OCI-LY7 (cell line): ENCODE data around the gene INPP5A. TPM values are rescaled to one million over a fixed set of nuclear protein-coding genes. Genes with fewer than 3 reads are reported as not detected.

Experiments
- BruUV-seq: library from RNA; stranded (reverse); fragments of 400-500 nt; replicated peaks from 2 replicates; lab custom pipeline; 2021; lab: Mats Ljungman, UMichigan
- CTCF ChIA-PET: fragments of 300-600 bp; sonication (Branson Sonifier 250); formaldehyde crosslinking; loops from one replicate; lab custom pipeline; 2022; ENCODE audit warnings: antibody characterized with exemption; ENCODE audit not compliant: unreplicated experiment; lab: Charles Lee
- POLR2A ChIA-PET: fragments of 300-600 bp; sonication (Branson Sonifier 250); formaldehyde crosslinking; loops from one replicate; lab custom pipeline; 2022; ENCODE audit warnings: antibody characterized with exemption; lab: Charles Lee
- DNase-seq: peaks from one replicate; pipeline ENCODE4 v3.0.0-alpha.2; 2015; ENCODE audit warnings: low spot score
- H2AFZ ChIP-seq: fragments of 200-600 bp; sonication (generic), shearing (Covaris generic); 2 replicates; pipeline ENCODE4 v1.6.1; 2014; ENCODE audit warnings: mild to moderate bottlenecking, antibody characterized with exemption, low read length, moderate library complexity
- H3K27ac ChIP-seq: fragments of 200-600 bp; sonication (generic); 2 replicates; pipeline ENCODE4 v1.5.1; 2014; ENCODE audit warnings: mixed run types, low read depth, mild to moderate bottlenecking, moderate library complexity, low read length, inconsistent platforms; ENCODE audit not compliant: poor library complexity, severe bottlenecking
- H3K36me3 ChIP-seq: fragments of 200-600 bp; sonication (generic); 2 replicates; pipeline ENCODE4 v1.6.1; 2014; ENCODE audit warnings: mild to moderate bottlenecking, antibody characterized with exemption, low read length, moderate library complexity, mixed read lengths; ENCODE audit not compliant: insufficient read depth
- H3K4me1 ChIP-seq: fragments of 200-600 bp; sonication (generic); 2 replicates; pipeline ENCODE4 v1.5.1; 2014; ENCODE audit warnings: mild to moderate bottlenecking, low read length; ENCODE audit not compliant: insufficient read depth, poor library complexity, severe bottlenecking
- H3K4me2 ChIP-seq: fragments of 200-600 bp; sonication (generic); 2 replicates; pipeline ENCODE4 v1.6.1; 2014; ENCODE audit warnings: mild to moderate bottlenecking, low read length
- H3K4me3 ChIP-seq: fragments of 200-600 bp; sonication (generic); 2 replicates; pipeline ENCODE4 v1.5.1; 2014; ENCODE audit warnings: mild to moderate bottlenecking, low read depth, low read length; ENCODE audit not compliant: poor library complexity, severe bottlenecking
- H3K79me2 ChIP-seq: fragments of 200-600 bp; sonication (generic); 2 replicates; pipeline ENCODE4 v1.6.1; 2016; ENCODE audit warnings: low read depth, mild to moderate bottlenecking, low read length, moderate library complexity, mixed read lengths; ENCODE audit not compliant: insufficient read depth
- H3K9me2 ChIP-seq: fragments of 200-600 bp; sonication (generic); 2 replicates; pipeline ENCODE4 v1.6.1; 2016; ENCODE audit warnings: mild to moderate bottlenecking, low read length, mixed read lengths; ENCODE audit not compliant: insufficient read depth
- H3K9me3 ChIP-seq: fragments of 200-600 bp; sonication (generic); 2 replicates; pipeline ENCODE4 v1.6.1; 2014; ENCODE audit warnings: mild to moderate bottlenecking, mixed run types, low read length, mixed read lengths
- H4K20me1 ChIP-seq: fragments of 200-600 bp; sonication (generic); 2 replicates; pipeline ENCODE4 v1.6.1; 2014; ENCODE audit warnings: mild to moderate bottlenecking, antibody characterized with exemption, low read length, moderate library complexity, mixed read lengths; ENCODE audit not compliant: insufficient read depth
- CTCF ChIP-seq: fragments of 200-600 bp; sonication (generic); conservative IDR thresholded peaks from 2 replicates; pipeline ENCODE4 v1.5.1; 2014; ENCODE audit warnings: mild to moderate bottlenecking, antibody characterized with exemption, low read length, moderate library complexity, mixed read lengths
- EZH2phosphoT487 ChIP-seq: fragments of 200-600 bp; sonication (generic); IDR thresholded peaks from 2 replicates; pipeline ENCODE4 v1.6.1; 2018; ENCODE audit warnings: low read depth, borderline replicate concordance, mild to moderate bottlenecking, mixed run types, antibody characterized with exemption, low read length, moderate library complexity, mixed read lengths
- intact Hi-C: fragments of 100-400 bp; cut with micrococcal nuclease; formaldehyde crosslinking; loops from one replicate; pipeline ENCODE4 v1.10.0; 2022; ENCODE audit not compliant: unreplicated experiment
- total RNA-seq, 2 experiments: library from RNA; depleted of rRNA in 1 of 2; stranded (reverse); fragments of >200 nt in 1 of 2; shearing (Covaris generic) in 1 of 2; gene quantifications; 2 replicates each; pipeline ENCODE4 v1.2.3, GENCODE V29; 2014 to 2022

The INPP5A gene
- total RNA-seq, 2 experiments from 2014 or later: 14.5 to 18.4 TPM

GRCh38 chr10:132496360-132497062, 41.1 kb upstream of the INPP5A start:
- Histone ChIP-seq H3K36me3 (no peaks in the 10 kb centered on the region), H3K4me3 (no peak overlapping the region), H3K9me2 (no peaks in the 10 kb centered on the region), H3K9me3 (no peaks in the 10 kb centered on the region), H2AFZ (no peak overlapping the region), H3K27ac (no peak overlapping the region), H3K79me2 (no peaks in the 10 kb centered on the region), H4K20me1 (no peaks in the 10 kb centered on the region), H3K4me2 (no peak overlapping the region), H3K4me1 (no peaks in the 10 kb centered on the region)
- no peak for DNase-seq
- BruUV-seq: no TSS peak
- intact Hi-C loops: loop anchor here (10.0 kb wide), 1 partner anchor 968 kb away; no protein-coding TSS in a partner anchor
- TF ChIP-seq EZH2phosphoT487 (no peak), CTCF (no peak)
- POLR2A ChIA-PET: no interaction called here
- CTCF ChIA-PET: no interaction called here

- Histone ChIP-seq H3K79me2 (no peaks in the 10 kb centered on the region), H3K9me3 (no peaks in the 10 kb centered on the region), H3K36me3 (no peaks in the 10 kb centered on the region), H3K4me2 (no peak overlapping the region), H3K9me2 (no peaks in the 10 kb centered on the region), H3K27ac (no peak overlapping the region), H2AFZ (no peak overlapping the region), H3K4me1 (no peaks in the 10 kb centered on the region), H3K4me3 (no peak overlapping the region), H4K20me1 (no peaks in the 10 kb centered on the region)
- POLR2A ChIA-PET: no interaction called here
- no TSS peak for BruUV-seq
- DNase-seq: no peak
- CTCF ChIA-PET: no interaction called here
- no peak for TF ChIP-seq CTCF
- no peak for TF ChIP-seq EZH2phosphoT487
- intact Hi-C loops: loop anchor here (10.0 kb wide), 1 partner anchor 968 kb away; no protein-coding TSS in a partner anchor
Observed at GRCh38 chr10:132497063-132497680, 40.4 kb upstream of the INPP5A start.
